ENCODE measurements around the gene SPOCK1.

GRCh38 chr5:137375741-137376526 is 123.2 kb downstream of the SPOCK1 start:
- TF ChIP-seq CTCF (conservative IDR thresholded peaks at IDR 0.05) (no peak), EZH2 (IDR thresholded peaks at IDR 0.05; ENCODE audit: low read depth) (no peak)

Measured in PC-9 (cell line).